Right ventricle myocardium inferior (tissue), 1 donor: ENCODE data around the gene RNF44. TPM values are rescaled to one million over a fixed set of nuclear protein-coding genes. Genes with fewer than 3 reads are reported as not detected.

ENCODE experiments used
- ATAC-seq: fragments of 200-7000 bp; cut with Tn5 transposase; one replicate; pipeline ENCODE4 v1.9.1; 2020; ENCODE audit warnings: mild to moderate bottlenecking, moderate library complexity
- DNase-seq: peaks from one replicate; pipeline ENCODE4 v3.0.0; 2021; ENCODE audit errors: missing footprints
- intact Hi-C: fragments of 100-400 bp; cut with DNase I; formaldehyde crosslinking; loops from one replicate; pipeline ENCODE4 v1.11.0; 2022
- long read RNA-seq: library from polyadenylated mRNA; unstranded; transcript quantifications from one replicate; pipeline ENCODE4 v2.0.0, GENCODE V29; 2021
- total RNA-seq: library from RNA; stranded (reverse); fragmentation: NEBNext Ultra II Directional; extraction: Animal tissue kit (Norgen Biotek cat#: 25700); gene quantifications from one replicate; pipeline ENCODE4 v1.2.1, GENCODE V29; 2021
- donor health status: DM: no; HTN: yes; CAD: no; lungs with severe emphysema.

Gene RNF44
- total RNA-seq, result 25.5 TPM
- long read RNA-seq, partial matches to known transcripts, result 1 of 9 reads
- long read RNA-seq, other reads (novel, unspliced or antisense), result 8 of 9 reads

DNA sequence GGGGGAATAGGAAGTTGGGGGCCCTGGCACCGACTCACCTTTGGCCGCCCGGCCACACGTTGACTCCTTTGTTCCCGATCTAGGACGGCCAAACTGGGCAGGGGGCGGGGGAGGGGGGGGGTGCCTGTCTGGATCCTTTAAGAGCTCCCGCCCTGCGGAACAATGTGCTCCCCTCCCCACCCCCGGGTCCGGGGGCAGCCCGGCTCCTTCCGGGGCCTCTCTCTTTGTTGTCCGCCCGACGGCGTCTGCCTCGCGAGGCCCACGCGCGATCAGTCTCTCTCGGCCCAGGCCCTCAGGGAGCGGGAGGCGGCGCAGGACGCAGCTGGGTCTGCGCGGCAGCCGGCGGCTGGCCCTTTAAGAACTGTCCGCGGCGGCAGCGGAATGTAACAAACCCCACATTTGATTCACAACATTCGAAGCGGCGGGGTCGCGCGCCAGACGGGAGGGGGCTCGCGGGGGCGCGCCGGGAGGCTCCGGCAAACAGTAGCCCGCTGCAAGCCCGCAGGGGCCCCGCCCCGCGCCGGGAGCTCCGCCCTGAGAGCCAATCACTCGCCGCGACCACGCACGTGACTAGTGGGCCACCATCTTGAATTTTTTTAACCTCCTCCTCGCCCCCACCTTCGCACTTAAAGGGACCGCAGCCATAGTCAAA is at the start of gene RNF44:
Gene RNF44 (minus strand): TSS at position 501 of the 652 bp plus-strand sequence. CDS start 4,930 bp downstream, outside the sequence.
- ATAC-seq (peak; percentile 88), DNase-seq (peak; percentile 99)
- intact Hi-C loops, result no loop called here

DNA sequence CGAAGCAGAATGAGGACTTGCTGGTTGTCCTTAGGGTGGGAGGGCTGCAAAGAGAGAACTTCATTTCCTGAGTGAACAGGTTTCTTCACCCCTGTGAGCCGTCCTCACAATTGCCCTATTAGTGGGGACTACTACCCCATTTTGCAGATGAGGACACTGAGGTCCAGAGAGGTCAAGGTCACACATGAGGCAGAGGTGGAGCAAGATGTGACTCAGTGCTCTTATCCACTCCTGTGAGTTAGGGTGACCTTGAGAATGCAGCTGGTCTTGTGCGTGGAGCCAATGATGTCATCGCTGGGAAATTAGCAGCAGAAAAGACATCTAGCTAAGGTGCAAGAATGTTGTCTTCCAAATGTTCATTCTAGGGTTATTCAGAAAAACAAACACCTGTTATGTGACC is 45.9 kb upstream of the RNF44 start:
- ATAC-seq (no peak), DNase-seq (no peak)
- intact Hi-C loops, result no loop called here

DNA sequence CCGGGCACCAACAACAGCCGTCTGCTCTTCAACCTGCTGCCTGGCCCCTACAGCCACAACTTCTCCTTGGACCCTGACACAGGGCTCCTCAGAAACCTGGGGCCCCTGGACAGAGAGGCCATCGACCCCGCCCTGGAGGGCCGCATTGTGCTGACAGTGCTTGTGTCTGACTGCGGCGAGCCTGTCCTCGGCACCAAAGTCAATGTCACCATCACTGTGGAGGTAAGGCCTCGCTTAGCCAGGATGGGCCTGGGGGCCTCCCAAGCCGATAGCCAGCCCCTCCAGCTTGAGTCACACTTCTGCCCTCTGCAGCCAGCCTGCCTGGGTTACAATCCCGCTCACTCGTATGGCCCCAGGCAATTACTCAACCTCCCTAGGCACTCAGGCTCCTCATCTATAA is 44.2 kb upstream of the RNF44 start:
- ATAC-seq (no peak), DNase-seq (peak; percentile 17)
- intact Hi-C loops, result no loop called here

DNA sequence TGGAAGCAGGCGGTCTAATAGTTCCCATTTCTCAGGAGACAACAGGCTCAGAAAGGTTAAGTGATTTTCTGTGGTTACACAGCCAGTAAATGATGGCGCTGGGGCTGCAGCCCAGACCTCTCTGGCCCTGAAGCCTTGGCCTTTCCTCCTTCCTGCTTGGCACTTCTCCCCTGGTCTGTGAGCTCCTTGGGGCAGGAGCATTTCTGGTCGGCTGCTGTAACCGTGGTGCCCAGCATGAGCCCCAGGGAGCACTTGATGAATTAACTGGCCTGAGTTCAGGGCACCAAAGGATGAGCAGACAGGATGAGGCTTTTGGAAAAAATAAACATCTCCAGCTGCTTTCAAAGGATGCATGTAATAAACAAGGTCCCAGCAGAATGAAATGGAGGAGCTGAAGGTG is 42.1 kb upstream of the RNF44 start:
- DNase-seq, result peak; percentile 22
- no peak for ATAC-seq
- intact Hi-C loops, result no loop called here

DNA sequence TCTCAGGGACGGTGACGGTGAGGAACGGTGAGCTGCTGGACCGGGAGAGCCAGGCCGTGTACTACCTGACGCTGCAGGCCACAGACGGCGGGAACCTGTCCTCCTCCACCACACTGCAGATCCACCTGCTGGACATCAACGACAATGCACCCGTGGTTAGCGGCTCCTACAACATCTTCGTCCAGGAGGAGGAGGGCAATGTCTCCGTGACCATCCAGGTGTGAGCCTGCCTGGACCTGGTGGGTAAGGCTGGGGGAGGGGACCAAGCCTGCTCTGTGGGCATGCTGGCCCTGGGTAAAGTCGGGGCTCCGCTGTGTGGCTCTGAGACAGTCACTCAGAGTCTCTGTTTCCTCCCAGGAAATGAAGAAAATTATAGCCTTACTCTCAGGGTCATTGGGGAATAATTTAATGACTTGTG is 41.2 kb upstream of the RNF44 start:
- ATAC-seq (no peak), DNase-seq (peak; percentile 65)
- intact Hi-C loops, result no loop called here

DNA sequence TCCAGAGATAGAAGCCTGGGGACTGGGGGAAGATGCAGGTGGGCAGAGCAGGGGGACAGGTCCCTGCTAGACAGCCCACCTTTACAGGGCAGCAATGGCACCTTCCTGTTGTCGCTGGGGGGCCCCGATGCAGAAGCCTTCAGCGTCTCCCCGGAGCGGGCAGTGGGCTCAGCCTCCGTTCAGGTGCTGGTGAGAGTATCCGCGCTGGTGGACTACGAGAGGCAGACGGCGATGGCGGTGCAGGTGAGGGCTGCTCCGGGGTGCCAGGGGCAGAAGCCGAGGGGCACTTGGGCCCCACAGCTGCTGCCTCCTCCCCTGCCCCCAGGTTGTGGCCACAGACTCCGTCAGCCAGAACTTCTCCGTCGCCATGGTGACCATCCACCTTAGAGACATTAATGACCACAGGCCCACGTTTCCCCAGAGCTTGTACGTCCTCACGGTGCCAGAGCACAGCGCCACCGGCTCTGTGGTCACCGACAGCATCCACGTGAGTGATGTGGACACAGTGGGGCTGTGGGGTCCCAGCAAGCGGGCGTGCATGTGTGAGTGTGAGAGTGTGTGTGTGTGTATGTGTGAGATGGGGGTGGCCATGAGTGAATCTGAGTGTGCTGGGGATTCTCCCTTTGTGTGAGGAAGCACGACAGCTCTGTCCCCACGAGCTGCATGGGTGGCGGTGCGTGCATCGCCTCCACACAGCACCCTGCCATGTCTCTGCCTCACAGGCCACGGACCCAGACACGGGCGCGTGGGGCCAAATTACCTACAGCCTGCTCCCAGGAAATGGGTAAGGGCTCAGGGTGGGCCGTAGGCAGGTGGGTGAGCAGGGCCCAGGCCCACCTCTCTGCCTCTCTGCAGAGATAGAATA is 40.3 kb upstream of the RNF44 start:
- intact Hi-C loops, result no loop called here
- ATAC-seq, result no peak
- peak; percentile 55 for DNase-seq

DNA sequence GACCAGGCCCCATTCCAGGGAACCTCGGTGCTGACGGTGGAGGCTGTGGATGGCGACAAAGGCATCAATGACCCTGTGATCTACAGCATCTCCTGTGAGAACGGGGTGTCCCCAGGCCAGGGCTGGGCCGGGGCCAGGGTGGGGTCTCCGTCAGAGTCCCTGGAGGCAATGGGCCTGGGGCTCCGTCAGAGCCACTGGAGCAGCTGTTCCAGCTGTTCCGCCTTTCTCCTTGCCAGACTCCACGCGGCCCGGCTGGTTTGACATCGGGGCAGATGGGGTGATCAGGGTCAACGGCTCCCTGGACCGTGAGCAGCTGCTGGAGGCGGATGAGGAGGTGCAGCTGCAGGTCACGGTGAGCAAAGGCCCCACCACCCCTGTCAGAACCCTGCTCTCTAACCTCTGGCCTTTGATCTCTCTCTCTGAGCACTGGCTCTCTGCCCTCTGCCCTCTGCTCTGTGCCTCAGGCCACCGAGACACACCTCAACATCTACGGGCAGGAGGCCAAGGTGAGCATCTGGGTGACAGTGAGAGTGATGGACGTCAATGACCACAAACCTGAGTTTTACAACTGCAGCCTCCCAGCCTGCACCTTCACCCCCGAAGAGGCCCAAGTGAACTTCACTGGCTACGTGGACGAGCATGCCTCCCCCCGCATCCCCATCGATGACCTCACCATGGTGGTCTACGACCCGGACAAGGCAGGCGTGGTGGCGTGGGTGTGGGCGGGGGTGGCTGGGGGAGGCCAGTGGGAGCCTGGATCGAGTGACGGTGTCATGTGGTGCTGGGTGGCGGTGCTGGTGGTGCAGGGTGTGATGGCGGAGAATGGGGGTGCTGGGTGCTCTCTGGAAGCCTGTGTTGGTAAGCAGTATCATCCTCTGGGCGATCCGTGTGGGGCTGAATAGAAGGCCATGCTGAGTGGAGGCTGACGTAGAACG is 38.6 kb upstream of the RNF44 start:
- DNase-seq (peak; percentile 60), ATAC-seq (no peak)
- intact Hi-C loops, result no loop called here

DNA sequence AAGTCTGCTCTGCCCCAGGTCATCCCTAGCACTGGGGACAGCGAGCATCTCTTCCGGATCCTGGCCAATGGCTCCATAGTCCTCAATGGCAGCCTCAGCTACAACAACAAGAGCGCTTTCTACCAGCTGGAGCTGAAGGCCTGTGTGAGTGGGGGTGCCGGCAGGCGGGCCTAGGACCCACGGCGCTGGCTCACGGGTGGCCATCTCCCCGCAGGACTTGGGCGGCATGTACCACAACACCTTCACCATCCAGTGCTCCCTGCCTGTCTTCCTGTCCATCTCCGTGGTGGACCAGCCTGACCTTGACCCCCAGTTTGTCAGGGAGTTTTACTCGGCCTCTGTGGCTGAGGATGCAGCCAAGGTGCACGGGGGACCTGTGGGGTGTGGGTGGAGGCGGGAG is 37.9 kb upstream of the RNF44 start:
- intact Hi-C loops, result no loop called here
- peak; percentile 32 for DNase-seq
- ATAC-seq, result no peak

DNA sequence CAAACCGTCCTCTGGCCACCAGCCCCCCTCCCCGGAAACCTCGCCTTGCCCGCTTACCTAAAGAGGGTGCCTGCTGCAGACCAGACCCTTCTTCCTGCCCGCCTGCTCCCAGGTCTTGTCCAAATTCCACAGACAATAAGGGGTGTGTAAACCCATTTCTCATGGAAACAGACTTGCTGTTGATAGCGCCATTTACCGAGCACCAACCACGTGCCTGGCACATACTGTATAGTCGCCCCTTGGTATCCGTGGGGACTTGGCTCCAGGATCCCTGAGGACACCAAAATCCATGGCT is 37.0 kb upstream of the RNF44 start:
- no peak for ATAC-seq
- intact Hi-C loops, result loop anchor here (1.0 kb wide), 1 partner anchor 73 kb away; the partner anchor contains the start of gene TSPAN17
- no peak for DNase-seq

DNA sequence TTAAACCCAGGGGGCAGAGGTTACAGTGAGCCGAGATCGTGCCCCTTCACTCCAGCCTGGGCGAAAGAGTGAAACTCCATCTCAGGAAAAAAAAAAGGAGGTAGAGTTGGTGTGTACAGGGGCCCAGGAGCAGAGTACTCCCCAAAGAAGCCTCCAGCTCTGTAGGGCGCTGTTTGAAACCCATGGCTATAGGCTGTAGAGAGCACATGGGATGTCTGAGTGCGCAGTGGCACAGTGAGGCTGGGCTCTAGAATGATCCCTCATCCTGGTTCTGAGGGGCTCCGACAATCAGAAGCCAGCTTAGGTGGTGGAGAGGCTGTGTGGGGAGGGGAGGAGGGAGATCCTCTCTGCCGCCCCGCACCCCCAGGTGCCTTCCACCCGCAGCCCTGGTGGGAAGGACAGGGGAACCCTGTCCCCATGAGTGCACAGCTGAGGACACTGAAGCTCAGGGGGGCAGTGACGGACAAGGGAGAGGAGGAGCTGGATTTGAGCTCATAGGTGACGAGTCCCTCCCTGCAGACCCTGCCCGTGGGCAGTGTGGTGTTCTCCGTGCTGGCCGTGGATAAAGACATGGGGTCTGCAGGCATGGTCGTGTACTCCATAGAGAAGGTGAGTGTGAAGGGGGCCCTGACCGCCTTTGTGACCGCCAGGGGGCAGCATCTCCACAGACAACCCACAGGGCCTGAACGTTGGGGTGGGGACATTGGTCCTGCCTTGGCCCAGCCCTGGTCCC is 36.5 kb upstream of the RNF44 start:
- DNase-seq, result peak; percentile 84
- intact Hi-C loops, result loop anchor here (1.0 kb wide), 1 partner anchor 74 kb away; the partner anchor contains the start of gene TSPAN17
- peak; percentile 82 for ATAC-seq

DNA sequence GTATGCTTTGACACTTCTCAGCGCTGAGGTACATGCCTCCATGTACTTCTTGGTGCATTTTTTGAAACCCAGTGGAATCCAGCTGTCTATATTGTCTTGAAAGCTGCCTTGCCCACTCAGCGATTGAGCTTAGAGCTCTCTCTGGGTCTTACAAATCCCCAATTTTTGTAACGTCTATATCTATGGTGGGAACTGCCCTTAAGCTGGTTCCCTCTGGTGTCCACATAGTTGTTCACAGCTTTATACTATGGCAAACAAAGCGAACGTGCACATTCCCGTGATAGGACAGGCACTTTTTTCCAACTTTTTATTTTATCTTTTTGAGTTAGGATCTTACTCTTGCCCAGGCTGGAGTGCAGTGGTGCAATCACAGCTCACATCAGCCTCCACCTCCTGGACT is 32.8 kb upstream of the RNF44 start:
- intact Hi-C loops, result no loop called here
- ATAC-seq (no peak), DNase-seq (no peak)

DNA sequence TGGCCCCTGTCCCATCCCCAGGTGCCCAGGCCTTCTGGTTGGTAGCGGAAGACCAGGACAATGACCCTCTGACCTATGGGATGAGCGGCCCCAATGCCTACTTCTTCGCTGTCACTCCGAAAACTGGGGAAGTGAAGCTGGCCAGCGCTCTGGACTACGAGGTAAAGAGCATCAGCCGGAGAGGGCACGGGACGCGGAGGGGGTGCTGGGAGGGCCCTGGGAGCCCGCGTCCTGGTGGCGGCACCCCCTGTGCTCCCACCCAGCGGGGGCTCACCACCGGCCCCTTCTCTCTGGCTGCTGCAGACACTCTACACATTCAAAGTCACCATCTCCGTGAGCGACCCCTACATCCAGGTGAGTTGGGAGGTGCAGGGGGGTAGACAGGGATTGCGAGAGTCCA is 31.5 kb upstream of the RNF44 start:
- ATAC-seq (no peak), DNase-seq (peak; percentile 16)
- intact Hi-C loops, result no loop called here

DNA sequence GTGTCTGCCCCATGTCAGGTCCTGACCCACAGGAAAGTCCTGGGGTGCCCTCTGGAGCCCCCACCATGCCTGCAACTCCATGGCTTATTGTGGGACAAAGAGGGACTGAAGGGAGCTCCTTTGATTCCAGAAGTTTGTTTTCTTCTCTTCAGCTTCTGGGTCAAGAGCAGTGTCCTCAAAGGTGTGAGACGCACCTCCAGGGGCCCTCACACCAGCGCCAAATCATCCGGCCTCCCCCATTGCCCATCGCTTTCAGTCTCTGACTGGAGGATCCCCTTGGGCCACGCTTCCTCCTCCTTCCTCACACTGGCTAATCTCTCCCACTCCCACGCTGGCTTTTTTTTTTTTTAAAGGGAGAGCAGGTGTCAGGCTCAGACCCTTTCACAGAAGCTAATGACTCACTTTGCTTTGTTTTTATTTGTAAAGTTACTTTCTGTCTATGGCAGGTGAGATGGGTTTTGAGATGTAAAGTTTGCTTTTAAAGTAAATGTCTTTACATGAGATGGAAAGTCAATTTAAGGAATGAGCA is 28.6 kb upstream of the RNF44 start:
- ATAC-seq (no peak), DNase-seq (no peak)
- intact Hi-C loops, result no loop called here

DNA sequence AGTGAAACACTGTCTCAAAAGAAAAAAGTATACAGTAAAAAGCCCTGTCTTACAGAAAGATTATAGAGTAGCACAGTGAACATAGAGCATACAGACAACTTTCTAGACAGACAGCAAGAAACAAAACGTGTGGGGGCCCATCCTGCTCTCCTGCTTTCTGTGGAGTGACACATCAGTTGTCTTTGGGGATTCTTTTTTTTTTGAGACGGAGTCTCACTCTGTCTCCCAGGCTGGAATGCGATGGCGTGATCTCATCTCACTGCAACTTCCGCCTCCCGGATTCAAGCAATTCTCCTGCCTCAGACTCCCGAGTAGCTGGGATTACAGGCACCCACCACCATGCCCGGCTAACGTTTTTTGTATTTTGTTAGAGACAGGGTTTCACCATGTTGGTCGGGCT is 26.8 kb upstream of the RNF44 start:
- DNase-seq (no peak), ATAC-seq (no peak)
- intact Hi-C loops, result no loop called here

DNA sequence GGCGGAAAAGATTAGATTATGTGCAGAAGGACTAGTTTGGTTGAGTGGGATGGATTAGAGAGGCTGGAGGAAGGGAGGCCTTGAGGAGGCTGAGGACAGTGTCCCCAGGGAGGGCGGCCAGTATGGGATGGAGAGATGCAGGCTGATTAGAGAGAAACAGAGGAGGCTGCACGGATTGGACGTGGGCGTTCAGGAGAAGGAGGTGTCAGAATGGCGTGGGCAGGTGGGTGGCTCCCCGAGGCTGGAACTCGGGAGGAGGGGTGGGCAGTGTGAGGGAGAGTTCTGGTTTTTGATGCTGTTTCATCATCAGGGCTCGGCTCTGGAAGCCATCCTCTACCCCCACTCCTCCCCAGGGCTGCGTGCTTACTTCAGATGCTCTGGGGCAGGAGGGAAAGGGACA is 25.0 kb upstream of the RNF44 start:
- intact Hi-C loops, result no loop called here
- ATAC-seq (no peak), DNase-seq (peak; percentile 34)

DNA sequence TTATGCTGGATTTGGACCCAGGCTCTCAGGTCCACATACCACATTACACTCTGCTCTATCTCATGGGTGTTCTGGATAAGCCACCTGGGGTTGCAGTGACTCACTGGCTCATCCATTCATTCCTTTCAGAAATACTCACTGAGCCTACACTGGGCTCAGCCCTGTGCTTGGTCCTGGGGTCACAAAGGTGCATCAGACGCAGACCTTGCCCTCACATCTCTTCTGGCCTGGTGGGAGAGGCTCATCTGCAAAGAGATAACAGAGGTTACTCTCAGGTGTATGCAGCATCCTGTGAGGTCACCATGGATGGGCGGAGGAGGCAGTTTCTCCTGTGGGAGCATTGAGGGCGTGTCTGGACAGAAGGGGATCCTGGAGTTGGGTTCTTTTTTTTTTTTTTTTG is 24.1 kb upstream of the RNF44 start:
- ATAC-seq (no peak), DNase-seq (no peak)
- intact Hi-C loops, result no loop called here

DNA sequence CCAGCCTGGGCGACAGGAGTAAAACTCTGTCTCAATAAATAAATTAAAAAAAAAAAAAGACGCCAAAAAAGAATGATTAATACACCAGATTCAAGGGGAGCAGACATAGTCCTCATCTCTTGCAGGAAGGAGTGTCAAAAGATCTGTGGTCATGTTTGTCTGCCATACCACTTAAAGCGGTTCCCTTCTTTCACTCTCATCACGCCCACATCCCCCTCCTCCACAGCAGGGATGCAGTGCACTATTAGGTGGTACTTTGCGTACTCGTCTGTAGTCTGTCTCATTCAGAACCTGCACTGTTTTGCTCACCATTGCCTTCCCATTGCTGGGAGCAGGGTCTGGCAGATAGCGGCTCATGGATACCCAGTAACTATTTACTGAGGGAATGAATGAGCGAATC is 23.2 kb upstream of the RNF44 start:
- intact Hi-C loops, result no loop called here
- ATAC-seq (no peak), DNase-seq (no peak)

DNA sequence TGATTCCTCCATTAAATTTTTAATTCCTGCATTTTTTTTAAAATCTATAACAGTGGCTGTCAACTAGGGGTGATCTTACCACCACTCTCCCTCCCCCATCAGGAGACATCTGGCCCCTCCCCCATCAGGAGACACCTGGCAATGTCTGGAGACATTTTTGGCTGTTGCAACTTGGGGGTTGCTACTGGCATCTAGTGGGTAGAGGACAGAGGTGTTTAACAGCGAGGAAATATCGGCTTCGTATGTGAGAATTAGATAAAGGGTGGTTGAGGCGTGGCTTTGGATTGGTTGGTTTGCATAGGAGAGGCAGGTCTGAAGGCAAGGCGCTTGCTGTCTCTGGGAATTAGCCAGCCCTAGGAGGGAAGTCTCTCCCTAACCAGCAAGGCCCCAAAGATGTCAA is 22.5 kb upstream of the RNF44 start:
- ATAC-seq, result no peak
- intact Hi-C loops, result no loop called here
- no peak for DNase-seq
